Activated B cell treated with CpG ODN at 0.5 μM for 24 hours (primary cell): ENCODE results near the gene COG5. TPM values are rescaled to one million over a fixed set of nuclear protein-coding genes. Genes with fewer than 3 reads are reported as not detected.

Experiments
- ATAC-seq: fragments of 200-7000 bp; cut with Tn5 transposase; one replicate; pipeline ENCODE4 v1.10.0; 2021; ENCODE audit warnings: low read depth, mild to moderate bottlenecking, moderate library complexity
- CTCF ChIA-PET: fragments of 350-600 bp; sonication (Branson Sonifier 250); formaldehyde crosslinking; loops from one replicate; lab custom pipeline; 2021; ENCODE audit warnings: antibody characterized with exemption; lab: Charles Lee
- POLR2A ChIA-PET: fragments of 350-600 bp; sonication (Branson Sonifier 250); formaldehyde crosslinking; loops from one replicate; lab custom pipeline; 2021; ENCODE audit warnings: antibody characterized with exemption; lab: Charles Lee
- DNase-seq: peaks from one replicate; pipeline ENCODE4 v3.0.0; 2022
- H3K27ac Mint-ChIP-seq: one replicate; pipeline ENCODE4 v1.8.0; 2020; ENCODE audit warnings: mixed read lengths
- H3K27me3 Mint-ChIP-seq: one replicate; pipeline ENCODE4 v1.8.0; 2021; ENCODE audit warnings: mixed read lengths
- H3K36me3 Mint-ChIP-seq: one replicate; pipeline ENCODE4 v1.8.0; 2021; ENCODE audit warnings: low read depth, mixed read lengths
- H3K4me1 Mint-ChIP-seq: one replicate; pipeline ENCODE4 v1.8.0; 2021; ENCODE audit warnings: mixed read lengths
- H3K4me3 Mint-ChIP-seq: one replicate; pipeline ENCODE4 v1.8.0; 2020; ENCODE audit warnings: mild to moderate bottlenecking, mixed read lengths
- H3K9me3 Mint-ChIP-seq: one replicate; pipeline ENCODE4 v1.8.0; 2020; ENCODE audit warnings: mixed read lengths
- CTCF ChIP-seq: fragments of 200-600 bp; IDR thresholded peaks from one replicate; pipeline ENCODE4 v1.8.0; 2022; ENCODE audit warnings: antibody characterized with exemption, mild to moderate bottlenecking
- intact Hi-C: fragments of 100-400 bp; cut with micrococcal nuclease; formaldehyde crosslinking; loops from one replicate; pipeline ENCODE4 v1.15.1; 2024
- total RNA-seq: library from RNA; stranded (reverse); gene quantifications from 2 replicates; pipeline ENCODE4 v1.2.3, GENCODE V29; 2022

The COG5 gene
- total RNA-seq, 1 donor from 2014 or later = 47.0 TPM

DNA sequence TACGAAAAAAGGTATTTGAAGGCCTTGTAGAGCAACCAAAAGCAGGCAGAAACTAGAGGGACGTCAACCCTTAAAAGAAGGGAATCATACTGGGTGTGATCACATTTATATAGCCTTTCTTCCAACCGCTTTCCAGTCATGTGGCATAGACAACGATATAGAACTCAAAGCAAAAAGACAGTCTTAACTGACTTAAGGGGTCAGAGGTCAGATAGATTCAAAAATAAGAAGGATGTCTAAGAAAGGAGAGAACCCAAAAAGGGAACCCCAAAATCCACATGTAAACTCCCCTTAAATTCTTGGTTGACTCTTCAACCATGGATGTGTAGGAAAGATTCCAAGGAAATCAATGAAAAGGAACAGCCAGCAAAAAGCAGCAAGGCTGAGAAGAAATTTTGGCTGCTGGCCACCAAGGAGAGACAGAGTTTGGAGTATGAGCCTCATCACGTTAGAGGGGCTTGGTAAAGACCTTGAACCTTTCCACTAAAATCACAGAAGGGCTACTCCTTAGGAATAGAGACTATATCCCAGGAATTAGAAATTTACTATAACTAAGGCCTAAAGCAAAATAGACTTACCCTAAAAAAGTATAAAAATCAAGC is 24.9 kb upstream of the COG5 start:
- H3K4me3 Mint-ChIP-seq = no peak overlapping the region
- ChIA-PET POLR2A (no interaction called here), CTCF (no interaction called here)
- DNase-seq (no peak), ATAC-seq (no peak)
- no peaks in the 10 kb centered on the region for H3K27me3 Mint-ChIP-seq
- peaks cover 34% of the 10 kb centered on the region for H3K36me3 Mint-ChIP-seq
- no peaks in the 10 kb centered on the region for H3K4me1 Mint-ChIP-seq
- no peaks in the 10 kb centered on the region for H3K9me3 Mint-ChIP-seq
- H3K27ac Mint-ChIP-seq = no peak overlapping the region
- intact Hi-C loops = no loop called here
- no peak for TF ChIP-seq CTCF

DNA sequence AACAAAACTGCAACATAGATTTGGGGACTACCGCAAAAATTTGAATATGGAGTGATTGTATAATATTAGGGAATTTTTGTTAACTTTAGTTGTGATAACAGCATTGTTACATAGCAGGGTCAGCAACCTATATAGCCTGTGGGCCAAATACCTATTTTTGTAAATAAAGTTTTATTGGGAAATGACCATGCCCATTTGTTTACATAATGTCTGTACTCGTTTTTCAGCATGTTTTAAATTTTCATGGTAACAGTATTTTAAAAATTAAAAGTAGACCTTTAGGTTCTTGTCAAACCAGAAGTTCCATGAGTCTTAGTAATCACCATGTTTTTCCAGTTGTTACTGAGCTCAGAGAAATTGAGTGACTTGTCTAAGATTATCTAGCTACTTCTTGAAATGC is 21.0 kb upstream of the COG5 start:
- TF ChIP-seq CTCF = no peak
- H3K27me3 Mint-ChIP-seq = no peaks in the 10 kb centered on the region
- CTCF ChIA-PET = no interaction called here
- no peak overlapping the region for H3K27ac Mint-ChIP-seq
- ATAC-seq (no peak), DNase-seq (no peak)
- H3K4me3 Mint-ChIP-seq = no peak overlapping the region
- no peaks in the 10 kb centered on the region for H3K9me3 Mint-ChIP-seq
- intact Hi-C loops = no loop called here
- peaks cover 21% of the 10 kb centered on the region for H3K4me1 Mint-ChIP-seq
- POLR2A ChIA-PET = no interaction called here
- peaks cover 34% of the 10 kb centered on the region for H3K36me3 Mint-ChIP-seq

DNA sequence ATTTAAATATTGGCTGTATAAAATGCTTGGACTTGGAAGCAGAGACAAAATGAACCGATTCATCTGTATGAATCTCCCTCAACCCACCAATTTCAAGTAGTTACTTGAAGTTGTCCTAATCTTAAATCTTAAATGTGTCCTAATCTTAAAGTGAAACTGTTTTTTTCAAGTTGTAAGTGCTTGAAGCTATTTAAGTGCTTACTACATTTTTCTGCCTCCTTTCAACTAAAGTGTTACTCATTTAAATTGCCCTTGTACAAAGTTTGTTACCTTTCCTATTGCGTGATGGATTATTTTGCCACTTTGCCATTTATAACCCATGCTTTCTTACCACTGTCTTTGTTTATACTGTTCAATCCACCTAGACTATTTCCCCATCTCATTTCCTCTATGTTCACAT is 19.2 kb upstream of the COG5 start:
- intact Hi-C loops = no loop called here
- DNase-seq (no peak), ATAC-seq (no peak)
- peaks cover 27% of the 10 kb centered on the region for H3K36me3 Mint-ChIP-seq
- H3K4me1 Mint-ChIP-seq = peaks cover 23% of the 10 kb centered on the region
- no peaks in the 10 kb centered on the region for H3K27me3 Mint-ChIP-seq
- ChIA-PET POLR2A (no interaction called here), CTCF (interaction anchor here (0.8 kb wide), 1 partner anchor 160 kb away, joined by 3 read pairs; no protein-coding TSS in a partner anchor)
- no peak overlapping the region for H3K27ac Mint-ChIP-seq
- H3K9me3 Mint-ChIP-seq = no peaks in the 10 kb centered on the region
- TF ChIP-seq CTCF = no peak
- H3K4me3 Mint-ChIP-seq = no peak overlapping the region

DNA sequence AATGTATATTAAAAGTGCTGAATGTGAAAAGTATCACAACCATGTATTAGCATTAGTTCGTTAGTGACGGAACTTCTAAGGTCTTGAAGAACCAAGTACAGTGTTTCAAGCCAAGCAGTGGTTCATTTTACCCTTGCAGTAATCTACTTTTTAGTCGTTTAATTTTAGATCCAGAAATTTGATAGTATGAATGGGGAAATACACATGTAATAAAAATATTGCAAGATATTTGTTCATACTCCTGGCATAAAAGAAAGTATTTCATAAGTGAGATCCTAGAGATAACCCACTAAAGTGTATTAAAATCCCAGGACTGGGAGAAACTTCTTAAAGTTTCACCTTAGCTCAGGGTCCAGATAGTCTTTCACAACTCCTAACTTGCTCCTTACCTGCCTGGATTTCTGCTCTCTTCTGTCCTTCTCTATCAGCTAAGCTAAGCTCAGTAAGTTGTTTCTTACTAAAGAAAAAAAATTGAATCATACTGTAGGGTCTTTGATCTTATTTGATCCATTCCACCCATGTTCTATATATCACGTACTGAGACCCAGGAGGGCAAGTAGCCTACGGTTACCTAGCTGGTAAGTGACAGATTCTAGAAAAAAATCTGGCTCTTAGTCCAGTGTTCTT is 17.8 kb upstream of the COG5 start:
- H3K9me3 Mint-ChIP-seq = no peaks in the 10 kb centered on the region
- ChIA-PET POLR2A (interaction anchor here (1.0 kb wide), 1 partner anchor 17 kb away, joined by 3 read pairs; the partner anchor contains the start of genes COG5 and DUS4L), CTCF (interaction anchor here (0.6 kb wide), 1 partner anchor 80 kb away, joined by 3 read pairs; no protein-coding TSS in a partner anchor)
- H3K4me3 Mint-ChIP-seq = peak overlapping the region; percentile 61
- DNase-seq (no peak), ATAC-seq (no peak)
- no peaks in the 10 kb centered on the region for H3K27me3 Mint-ChIP-seq
- no peak for TF ChIP-seq CTCF
- peaks cover 23% of the 10 kb centered on the region for H3K4me1 Mint-ChIP-seq
- intact Hi-C loops = no loop called here
- H3K36me3 Mint-ChIP-seq = peaks cover 23% of the 10 kb centered on the region
- H3K27ac Mint-ChIP-seq = no peak overlapping the region

DNA sequence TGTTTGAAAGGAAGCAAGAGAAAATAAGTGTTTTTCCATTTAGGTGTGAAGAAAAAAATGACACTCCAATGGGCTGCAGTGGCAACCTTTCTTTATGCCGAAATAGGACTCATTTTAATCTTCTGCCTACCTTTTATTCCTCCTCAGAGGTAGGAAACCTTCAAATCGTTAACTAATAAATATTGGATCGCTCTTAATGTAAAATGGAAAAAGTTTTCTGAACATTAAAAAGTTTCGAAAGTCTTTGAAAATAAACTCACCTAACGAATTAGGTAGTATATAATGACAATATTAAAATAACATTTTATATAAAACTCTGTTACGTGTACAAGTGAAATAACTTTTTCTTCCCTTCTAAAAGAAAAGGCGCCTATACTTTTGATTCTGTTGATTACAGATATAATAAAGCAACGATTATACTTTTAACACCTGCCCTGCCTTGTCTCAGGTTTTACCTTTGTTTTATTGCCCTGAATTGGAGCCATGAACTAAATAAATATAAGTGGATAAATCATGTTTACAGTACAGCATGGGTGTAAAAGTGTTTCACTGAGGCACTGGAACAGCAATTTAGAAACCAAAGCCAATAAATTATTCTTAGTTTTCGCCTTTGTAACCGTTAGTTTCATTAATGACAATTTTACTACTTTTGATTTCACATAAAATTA is 17.1 kb upstream of the COG5 start:
- no peaks in the 10 kb centered on the region for H3K27me3 Mint-ChIP-seq
- H3K36me3 Mint-ChIP-seq = peaks cover 18% of the 10 kb centered on the region
- H3K9me3 Mint-ChIP-seq = no peaks in the 10 kb centered on the region
- ChIA-PET CTCF (interaction anchor here (1.4 kb wide), 1 partner anchor 144 kb away, joined by 4 read pairs; no protein-coding TSS in a partner anchor), POLR2A (interaction anchor here (0.6 to 1.7 kb wide), 4 partner anchors 17 to 412 kb away, joined by 3 to 16 read pairs (median 4); partner anchors contain the start of genes CBLL1, COG5, DUS4L and HBP1)
- no peak for TF ChIP-seq CTCF
- peaks cover 23% of the 10 kb centered on the region for H3K4me1 Mint-ChIP-seq
- H3K27ac Mint-ChIP-seq = peak overlapping the region; percentile 30
- intact Hi-C loops = loop anchor here (1.0 kb wide), 5 partner anchors 18 to 162 kb away; partner anchors contain the start of genes COG5 and DUS4L
- DNase-seq = no peak
- no peak for ATAC-seq
- peak overlapping the region; percentile 84 for H3K4me3 Mint-ChIP-seq
